HPDE6-E6E7 (cell line): ENCODE measurements around the gene KCNN4.
"Not testable (repeated sequence)": the region's sequence is repeated elsewhere in the genome, so short reads cannot be mapped to it uniquely, and the experiment has no call there.

ENCODE experiments used
- DNase-seq: peaks from one replicate; pipeline ENCODE4 v3.0.0; 2011; ENCODE audit warnings: missing footprints; ENCODE audit errors: extremely low spot score

Gene KCNN4

DNA sequence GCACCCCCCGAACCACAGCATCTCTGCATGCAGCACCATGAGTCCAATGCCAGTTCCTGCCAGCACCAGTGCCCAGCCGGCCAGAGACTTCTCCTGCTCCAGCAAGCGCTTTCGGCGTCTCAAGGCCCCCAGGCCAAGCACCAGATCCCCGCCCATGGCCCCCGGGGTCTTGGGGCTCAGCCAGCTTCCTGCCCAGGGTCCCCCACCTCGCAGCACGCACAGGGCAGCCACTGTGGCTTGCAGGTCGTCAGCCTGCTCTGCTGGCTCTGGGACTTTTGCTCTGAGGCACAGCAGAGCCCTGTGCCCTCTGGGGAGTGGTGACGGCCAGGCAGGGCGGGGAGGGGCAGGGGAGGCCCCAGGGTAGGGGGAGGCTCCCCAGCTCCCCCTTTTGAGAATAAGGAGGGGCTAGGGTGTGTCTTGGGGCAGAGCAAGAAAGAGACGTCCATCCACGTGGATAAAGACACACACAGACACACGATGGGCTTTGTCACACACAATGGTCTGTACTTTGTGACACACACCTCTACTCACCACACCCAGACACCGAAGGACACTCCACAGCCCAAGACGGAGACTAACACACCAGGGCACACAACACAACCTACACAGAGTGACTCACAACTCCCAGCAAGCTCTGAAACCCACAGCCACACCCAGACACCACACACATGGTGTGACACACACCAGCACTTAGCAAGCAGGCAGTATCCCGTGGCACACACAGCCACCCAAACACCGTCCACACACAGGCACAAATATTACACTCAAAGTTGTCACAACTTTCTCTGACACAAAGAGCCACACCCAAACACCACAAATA, at the start of gene KCNN4:
Gene KCNN4, minus strand, starts transcription at position 268 of the 820 bp plus-strand sequence. Its CDS starts 112 bp downstream, at position 156.
- no peak for DNase-seq

DNA sequence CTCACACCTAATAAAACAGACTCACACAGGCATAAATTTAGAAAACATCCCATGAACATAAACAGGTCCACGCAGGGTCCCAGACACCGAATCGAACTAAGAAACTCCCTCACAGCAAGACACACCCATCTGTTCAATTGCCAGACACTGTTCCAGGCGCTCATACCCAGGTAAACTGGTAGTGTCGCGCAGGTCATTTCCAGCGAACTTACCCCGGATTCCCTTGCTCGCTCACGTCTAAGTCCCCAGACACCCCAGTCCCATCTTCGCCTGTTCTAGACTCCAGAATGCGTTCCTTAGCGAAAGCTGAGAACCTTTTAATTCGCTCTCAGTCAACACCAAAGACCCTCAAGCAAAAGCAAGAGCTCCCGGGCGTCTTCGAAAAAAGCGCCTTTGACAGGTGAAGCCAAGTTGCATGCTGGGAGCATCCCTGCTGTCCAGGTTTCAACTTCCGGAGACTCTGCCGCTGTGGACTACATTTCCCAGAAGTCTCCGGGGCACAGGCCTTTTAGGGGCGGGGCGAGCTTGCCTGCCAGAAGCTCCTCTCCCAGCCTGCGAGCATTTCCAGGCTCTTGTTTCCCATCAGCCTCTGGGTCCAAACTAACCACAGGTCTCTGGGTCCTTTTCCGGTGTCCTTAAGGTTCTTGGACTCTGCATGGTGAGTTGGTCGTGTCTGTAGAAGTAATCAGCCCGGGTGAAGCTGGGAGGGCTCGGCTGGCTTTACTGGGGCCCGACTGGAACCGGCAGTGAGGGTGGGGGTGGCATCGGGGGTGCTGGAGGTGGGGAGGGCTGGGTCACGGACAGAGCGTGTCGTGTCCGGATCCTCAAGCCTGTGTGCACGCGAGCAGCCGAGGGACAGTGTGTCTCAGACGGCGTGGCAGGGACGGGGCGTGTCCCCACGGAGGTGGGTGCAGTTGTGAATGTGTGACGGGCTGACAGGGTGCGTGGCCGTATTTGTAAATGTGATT, 46.3 kb upstream of the KCNN4 start, which contains the start of gene ZNF283:
Gene ZNF283, plus strand, starts transcription at position 535 of the 968 bp plus-strand sequence. CDS start 6,184 bp downstream, outside the sequence.
- DNase-seq, result peak; percentile 85

DNA sequence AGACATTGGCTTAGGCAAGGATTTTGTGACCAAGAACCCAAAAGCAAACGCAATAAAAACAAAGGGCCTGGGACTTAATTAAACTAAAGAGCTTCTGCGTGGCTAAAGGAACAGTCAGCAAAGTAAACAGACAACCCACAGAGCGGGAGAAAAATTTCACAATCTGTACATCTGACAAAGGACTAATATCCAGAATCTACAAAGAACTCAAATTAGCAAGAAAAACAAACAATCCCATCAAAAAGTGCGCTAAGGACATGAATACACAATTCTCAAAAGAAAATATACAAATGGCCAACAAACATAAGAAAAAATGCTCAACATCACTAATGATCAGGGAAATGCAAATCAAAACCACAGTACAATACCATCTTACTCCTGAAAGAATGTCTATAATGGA, 43.8 kb upstream of the KCNN4 start:
- DNase-seq, result not testable (repeated sequence)

DNA sequence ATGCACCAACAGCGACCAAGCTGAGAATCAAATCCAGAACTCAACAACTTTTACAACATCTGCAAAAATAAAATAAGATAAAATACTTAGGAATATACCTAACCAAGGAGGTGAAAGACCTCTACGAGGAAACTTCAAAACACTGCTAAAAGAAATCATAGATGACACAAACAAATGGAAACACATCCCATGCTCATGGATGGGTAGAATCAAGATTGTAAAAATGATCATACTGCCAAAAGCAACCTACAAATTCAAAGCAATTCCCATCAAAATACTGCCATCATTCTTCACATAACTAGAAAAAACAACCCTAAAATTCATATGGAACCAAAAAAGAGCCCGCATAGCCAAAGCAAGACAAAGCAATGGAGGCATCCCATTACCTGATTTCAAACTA, 43.1 kb upstream of the KCNN4 start:
- DNase-seq, result not testable (repeated sequence)

DNA sequence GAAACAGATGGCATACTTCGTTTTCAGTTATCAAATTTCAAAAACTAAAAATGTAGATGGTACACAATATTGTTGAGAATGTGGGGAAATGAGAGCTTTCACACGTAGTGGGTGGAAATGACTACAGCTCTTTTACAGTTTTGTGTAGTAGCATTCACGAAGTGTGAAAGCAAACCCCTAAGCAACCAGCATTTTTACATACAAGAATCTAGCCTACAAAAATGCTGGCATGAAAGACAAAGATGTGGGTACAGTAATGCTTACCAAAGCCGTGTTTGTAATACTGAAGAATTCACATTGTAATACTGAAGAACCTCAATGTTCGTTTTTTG, 40.1 kb upstream of the KCNN4 start:
- DNase-seq, result no peak

DNA sequence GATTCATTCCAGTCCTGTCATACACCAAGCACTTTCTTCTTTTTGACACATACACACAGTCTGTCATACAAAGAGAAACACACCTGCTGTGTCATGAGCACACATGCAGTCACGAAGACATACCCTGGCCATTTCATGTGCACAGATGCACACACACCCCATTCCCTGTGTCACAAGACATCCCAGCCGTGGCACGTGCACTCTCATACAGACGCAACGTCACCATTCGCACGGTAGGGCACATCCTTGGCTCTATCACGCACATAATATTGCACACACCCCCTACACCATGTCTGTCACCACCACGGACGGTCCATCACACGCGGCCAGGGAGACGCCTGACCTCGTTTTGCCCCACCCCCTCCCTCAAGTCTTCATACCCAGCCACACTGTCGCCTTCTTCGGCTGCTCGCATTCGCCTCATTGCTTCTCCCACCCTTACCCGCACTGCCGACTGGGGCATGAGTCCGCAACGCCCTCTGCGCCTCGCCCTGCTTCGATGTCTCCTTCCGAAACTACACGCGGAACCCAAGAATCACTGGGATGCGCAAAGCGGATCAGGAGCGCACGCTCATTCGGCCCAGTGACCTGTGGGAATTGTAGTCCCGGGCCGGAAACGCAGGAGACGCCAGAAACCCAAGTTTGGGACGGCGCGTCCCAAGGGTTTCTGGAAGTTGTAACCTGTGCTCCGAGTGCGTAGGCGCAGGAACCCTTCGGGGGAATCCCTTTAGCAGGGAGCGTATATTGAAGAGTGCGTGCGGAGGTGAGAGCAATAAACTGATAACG, 39.5 kb upstream of the KCNN4 start:
- DNase-seq, result peak; percentile 29

DNA sequence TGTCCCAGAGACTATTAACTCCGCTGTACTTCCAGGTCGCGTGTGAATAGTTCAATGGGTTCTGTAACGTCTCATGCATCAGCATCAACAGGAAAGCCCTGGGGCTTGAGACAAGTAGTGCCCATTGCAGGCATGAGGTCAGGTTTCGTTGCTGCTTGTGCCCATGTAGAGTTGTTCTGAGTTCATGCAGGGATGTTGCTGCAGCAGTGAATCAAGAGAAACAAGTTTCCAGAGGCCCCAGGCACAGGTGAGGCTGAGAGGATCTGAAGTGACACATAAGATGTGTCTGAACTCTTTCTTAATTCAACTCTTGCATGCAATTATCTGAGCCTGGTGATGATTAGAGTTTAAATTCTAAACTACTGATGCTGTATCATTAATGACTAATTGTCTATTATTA, 37.7 kb upstream of the KCNN4 start:
- peak; percentile 35 for DNase-seq

DNA sequence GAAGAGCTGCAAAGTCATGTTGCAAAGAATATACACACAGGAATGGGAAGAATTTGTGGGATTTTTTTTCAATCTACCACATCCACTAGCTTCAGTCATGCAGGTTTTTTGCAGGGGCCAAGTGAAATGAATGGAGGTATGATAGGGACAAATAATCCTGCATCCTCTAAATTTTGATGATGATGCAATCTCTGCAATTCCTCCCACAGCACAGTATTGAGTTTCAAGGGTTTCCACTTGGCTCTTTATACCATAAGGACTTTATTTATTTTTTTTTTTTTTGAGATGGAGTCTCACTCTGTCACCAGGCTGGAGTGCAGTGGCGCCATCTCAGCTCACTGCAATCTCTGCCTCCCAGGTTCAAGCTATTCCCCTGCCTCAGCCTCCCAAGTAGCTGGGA, 36.7 kb upstream of the KCNN4 start:
- not testable (repeated sequence) for DNase-seq

DNA sequence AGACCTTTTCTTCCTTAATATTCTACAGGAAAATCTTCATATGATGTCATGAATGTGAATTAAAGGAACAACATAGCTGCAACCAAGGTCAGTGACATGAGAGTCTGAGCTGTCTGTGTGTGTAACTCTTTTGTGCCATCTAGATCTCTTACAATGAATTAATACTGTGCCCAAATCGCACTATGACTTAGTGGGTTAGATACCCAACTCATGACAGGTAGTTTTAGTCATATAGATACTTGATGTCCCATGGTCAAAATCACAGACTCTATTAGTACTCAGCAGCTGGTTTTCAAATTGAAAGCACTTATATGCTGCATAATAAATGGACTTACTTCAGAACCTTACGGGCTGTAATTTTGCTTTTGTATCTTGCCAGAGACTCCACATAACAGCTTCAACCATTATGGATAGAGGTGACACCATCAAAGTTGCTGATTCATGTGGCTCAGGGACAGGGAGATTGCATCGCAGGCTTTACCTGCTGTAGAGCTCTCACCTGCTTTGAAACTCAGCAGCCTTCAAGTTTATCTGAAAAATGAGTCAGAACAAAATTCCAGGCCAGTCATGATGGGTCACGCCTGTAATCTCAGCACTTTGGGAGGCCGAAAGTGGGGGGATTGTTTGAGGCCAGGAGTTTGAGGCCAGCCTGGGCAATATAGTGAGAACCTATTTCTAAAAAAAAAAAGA, 34.0 kb upstream of the KCNN4 start:
- no peak for DNase-seq

DNA sequence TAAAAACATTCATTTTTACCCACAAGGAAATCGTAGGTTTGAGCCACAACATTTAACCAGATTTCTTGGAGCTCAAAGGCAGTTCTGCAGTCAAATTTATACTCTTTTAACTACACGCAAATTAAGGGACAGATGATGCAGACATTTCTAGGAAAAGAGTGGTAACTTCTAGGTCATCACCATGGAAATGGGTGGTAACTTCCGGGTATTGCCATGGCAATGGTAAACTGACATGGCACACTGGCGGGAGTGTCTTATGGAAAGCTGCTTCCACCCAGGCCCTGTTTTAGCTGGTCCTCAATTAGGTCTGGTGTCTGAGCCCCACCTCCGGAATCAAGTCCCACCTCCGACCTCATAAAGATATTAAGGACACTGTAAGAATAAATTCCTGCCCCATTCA, 31.9 kb upstream of the KCNN4 start:
- DNase-seq, result no peak

DNA sequence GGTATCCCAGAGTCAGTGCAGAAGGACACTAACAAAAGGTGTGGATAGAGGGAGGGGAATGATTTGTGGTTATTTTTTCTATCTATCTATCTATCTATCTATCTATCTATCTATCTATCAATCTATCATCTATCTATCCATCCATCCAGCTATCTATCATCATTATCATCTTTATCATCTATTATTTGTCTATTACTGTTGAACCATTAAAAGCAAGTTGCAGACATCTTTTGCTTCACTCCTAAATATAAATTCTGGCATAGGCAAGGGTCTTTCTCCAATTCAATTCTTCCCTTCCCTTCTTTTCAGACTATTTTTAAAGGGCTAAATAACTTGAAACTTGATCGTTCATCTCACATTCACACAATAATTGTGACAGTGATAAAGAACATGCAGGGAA, 31.5 kb upstream of the KCNN4 start:
- DNase-seq, result no peak

DNA sequence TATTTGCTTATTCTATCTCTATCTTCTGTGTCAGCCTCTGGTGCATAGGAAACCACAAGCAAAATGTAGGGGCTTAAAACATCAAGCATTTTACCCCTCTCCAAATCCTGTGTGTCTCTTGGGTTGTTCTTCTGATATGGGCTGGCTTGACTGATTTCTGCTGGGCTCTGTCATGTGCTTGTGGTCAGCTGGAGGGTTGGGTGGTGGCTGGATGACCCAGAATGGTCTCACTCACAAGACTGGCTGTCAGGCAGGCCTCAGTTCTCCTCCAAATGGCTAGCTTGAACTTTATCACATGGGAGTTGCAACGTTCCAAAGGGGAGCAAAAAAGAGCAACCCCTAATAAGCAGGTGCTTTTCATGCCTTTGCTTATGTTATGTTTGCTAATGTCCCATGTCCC, 31.1 kb upstream of the KCNN4 start:
- no peak for DNase-seq

DNA sequence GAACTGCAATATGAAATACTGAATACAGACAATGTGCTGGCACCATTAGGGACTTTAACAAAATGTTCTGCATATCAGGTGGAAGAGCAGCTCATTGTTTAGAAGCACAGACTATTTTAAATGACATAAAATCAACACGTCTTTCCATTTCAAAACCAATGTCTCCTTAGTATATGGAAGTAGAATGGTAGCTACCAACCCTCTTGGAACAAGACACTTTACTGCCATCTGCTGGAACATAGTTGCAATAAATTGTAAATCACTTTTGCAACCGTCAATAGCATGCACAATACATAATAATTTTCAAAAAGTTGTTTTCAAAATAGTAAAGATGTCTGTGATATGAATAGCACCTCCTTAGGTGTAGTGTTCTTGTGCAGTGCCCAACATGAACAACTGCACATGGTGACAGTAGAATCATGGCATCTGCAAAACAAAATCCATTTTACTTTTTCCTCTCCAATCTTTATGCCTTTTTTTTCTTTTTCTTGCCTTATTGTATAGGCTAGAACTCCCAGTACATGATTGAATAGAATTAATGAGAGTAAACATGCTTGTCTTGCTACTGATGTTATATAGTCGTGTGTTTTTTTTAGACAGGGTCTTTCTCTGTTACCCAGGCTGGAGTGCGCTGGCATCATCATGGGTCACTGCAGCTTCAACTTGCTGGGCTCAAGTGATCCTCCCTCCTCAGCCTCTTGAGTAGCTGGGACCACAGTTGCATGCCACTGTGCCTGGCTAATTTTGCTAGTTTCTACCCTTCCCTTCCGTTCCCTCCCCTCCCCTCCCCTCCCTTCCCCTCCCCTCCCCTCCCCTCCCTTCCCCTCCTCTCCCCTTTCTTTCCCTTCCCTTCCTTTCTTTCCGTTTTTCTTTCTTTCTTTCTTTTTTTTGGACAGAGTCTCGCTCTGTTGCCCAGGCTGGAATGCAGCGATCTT, 29.3 kb upstream of the KCNN4 start:
- DNase-seq, result peak; percentile 26

DNA sequence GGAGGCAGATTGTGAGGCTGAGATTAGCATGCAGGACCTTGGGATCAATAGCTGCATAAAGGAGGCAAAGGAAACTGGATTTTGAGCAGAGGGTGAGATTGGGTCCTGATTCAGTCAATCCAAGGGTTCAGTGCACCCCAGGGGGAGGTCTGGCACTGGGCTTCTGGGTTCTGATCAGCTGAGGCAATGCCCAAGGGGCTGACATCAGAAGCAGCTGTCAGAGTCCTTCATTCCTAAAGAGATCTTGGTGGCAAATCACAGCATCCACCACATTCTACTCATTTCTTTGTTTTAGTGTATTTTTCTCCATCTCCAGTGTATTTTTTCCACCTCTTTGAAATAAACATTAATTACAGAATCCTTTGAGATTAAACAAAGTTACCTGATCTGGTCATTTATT, 26.9 kb upstream of the KCNN4 start:
- DNase-seq, result no peak

DNA sequence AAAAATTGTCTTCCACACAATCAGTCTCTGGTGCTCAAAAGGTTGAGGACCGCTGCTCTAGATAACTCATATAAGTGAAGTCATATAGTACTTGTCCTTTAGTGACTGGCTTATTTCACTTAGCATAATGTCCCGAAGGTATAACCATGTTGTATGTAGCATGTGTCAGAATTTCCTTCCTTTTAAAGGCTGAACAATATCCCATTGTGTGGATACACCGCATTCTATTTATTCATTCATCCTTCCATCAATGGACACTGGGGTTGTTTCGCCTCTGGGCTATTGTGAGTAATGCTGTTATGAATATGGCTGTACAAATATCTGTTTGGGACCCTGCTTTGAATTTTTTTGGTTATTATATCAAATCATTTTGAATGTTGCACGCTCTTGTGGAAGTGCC, 26.1 kb upstream of the KCNN4 start:
- no peak for DNase-seq

DNA sequence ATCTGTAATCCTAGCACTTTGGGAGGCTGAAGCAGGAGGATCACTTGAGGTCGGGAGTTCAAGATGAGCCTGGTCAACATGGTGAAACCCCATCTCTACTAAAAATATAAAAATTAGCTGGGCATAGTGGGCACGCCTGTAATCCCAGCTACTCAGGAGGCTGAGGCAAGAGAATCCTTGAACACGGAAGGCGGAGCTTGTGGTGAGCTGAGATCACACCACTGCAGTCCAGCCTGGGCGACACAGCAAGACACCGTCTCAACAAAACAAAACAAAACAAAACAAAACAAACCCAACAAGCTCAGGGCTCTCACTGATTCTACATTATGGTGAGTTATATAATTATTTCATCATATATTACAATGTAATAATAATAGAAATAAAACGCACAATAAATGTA, 25.6 kb upstream of the KCNN4 start:
- not testable (repeated sequence) for DNase-seq

DNA sequence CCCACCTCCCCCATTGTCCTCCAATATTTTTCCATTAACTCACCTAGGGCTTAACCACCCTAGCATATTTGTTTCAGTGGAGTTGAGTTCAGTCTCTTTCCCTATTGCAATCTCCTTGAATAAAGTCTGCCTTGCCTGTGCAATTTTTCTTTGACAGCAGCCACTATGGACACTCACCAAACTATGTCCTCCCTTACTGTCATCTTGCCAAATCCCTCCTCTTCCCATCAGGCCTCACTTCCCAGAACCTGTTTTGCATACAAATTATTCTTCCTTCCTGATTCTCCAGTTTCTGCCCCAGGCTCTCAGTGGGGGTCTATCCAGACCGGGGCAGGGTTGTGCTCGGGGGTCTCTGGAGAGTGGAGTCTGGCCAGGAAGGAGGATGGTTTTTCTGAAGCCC, 23.7 kb upstream of the KCNN4 start:
- no peak for DNase-seq

DNA sequence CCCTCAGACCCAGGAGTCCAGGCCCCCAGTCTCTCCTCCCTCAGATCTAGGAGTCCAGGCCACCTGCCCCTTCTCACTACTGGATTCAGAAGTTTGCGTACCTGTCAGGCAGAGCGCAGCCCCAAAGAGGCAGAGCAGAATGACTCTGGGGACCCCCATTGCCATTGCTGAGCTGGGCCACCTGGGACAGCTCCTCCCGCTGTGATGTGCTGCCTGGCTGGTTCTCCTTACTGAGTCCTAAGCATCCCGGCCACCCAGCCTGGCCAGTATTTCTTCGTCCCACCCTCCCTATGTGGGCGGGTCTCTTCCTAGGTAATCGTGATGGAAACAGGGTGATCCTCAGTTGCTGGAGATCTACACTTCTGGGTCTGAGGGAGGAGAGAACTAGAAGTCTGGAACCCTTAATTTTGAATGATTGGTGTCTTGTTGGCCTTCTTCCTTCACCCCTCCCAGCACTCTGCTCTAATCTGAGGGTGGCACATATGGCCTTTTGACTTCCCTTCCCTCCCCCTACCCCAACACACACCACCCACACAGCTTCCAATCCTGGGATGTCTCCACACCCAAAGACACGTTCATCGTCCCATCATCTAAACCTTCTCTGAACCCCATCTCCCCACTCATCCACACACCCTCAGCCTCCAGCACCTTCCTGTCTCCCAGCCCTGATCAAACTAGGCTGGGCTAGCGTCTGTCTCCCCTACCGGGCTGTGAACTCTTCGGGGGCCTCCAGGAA, 21.6 kb upstream of the KCNN4 start, which contains the start of gene LYPD5:
Gene LYPD5, minus strand, starts transcription at position 232 of the 736 bp plus-strand sequence. Its CDS starts 67 bp downstream, at position 165.
- DNase-seq, result no peak

DNA sequence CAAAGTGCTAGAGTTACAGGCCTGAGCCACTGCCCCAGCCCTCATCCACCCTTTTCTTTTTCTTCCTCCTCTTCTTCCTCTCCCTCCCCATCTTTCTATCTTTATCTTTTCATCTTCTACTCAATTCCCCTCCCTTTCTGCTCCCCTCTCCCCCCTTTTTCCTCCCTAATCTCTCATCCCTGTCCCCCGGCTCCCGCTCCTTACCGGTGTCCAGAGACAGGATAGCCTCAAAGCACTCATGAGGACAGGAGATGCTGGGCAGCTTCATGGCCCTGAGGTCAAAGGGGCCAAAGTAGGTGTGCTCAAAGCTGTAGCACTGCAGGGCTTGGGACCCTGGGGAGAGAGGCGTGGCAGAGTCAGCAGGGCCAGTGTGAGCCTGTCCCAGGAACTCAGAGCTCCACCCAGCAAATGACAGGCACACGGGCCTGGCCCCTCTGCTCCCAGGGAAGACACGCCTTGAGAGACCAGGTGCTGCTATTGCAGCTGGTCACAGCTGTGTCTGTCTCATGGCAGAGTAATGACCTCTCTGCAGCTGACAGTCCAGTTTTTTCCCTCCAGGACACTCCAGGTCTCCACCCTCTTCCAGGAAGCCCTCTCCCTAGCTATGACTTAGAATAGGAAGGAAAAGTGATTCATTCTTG, 18.8 kb upstream of the KCNN4 start:
- DNase-seq, result no peak
